T1000 (cell line): Measurements from ENCODE around the gene BOD1L1.

ENCODE experiments used
- DNase-seq: peaks from one replicate; lab custom pipeline; 2025; ENCODE audit warnings: mixed read lengths; lab: John Stamatoyannopoulos, UW

Gene BOD1L1

GRCh38 chr4:13524504-13525243, 102.9 kb downstream of the BOD1L1 start:
- no peak for DNase-seq

GRCh38 chr4:13523591-13524503, 103.7 kb downstream of the BOD1L1 start:
- DNase-seq, result no peak

- no peak for DNase-seq
These were observed 104.4 kb downstream of the BOD1L1 start for GRCh38 chr4:13523105-13523477.

DNA sequence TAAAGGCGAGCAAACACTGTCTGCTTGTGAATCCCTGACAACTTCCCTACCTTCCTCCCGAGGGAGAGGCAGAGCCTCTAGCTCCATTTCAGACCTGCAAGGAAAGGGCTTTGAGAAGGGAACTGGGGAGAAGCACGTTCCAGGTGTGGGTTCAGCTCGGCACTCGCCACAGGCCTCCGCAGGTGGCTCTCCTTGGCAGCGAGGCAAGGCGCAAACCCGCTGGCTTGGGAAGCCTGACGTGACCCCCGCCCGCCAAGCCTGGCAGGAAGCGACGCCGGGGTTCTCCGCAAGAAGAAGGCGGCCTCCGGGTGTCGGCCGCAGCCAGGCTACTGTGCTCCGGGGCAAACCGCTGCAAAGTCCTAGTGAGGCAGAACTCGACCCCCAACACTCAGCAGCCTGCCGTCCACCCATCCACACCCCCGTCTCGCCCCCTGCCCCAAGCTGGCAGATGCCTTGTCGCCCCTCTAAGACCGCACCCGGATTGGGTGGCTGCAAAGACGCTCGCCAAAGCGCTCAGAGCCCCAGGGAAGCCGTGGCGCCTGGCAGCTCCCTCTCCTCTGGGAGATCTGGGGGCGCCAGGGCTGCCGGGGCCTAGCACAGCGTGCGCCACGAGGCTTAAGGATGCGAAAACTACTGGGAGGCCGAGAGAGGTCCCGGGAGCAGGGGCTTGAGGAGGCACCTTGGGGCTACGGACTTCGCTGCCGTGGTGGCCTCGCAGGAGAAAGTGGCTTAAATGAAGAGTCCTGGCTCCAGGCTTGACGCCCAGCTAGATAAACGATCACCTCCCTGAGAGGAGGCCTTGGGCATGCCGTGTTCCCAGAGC, 105.0 kb downstream of the BOD1L1 start:
- no peak for DNase-seq

GRCh38 chr4:13521047-13521446, 106.5 kb downstream of the BOD1L1 start:
- DNase-seq, result no peak
